Naive B cell (primary cell): ENCODE measurements around the gene HSFX2. TPM values are rescaled to one million over a fixed set of nuclear protein-coding genes. Genes with fewer than 3 reads are reported as not detected.
"Not testable (repeated sequence)": the region's sequence is repeated elsewhere in the genome, so short reads cannot be mapped to it uniquely, and the experiment has no call there.

Experiments used
- ATAC-seq, 2 donors: fragments of 150-1000 bp; cut with Tn5 transposase; 2 replicates each; pipeline ENCODE4 v1.10.0; 2021; ENCODE audit warnings: low read depth in 2 of 2, mild to moderate bottlenecking in 2 of 2, moderate library complexity in 2 of 2
- DNase-seq: peaks from one replicate; pipeline ENCODE4 v3.0.0; 2022
- H3K27ac Mint-ChIP-seq, 6 donors: one replicate each; pipeline ENCODE4 v1.8.0; 2020 to 2022; ENCODE audit warnings: mild to moderate bottlenecking in 6 of 6, mixed read lengths in 6 of 6, moderate library complexity in 5 of 6, inconsistent platforms in 2 of 6
- H3K27me3 Mint-ChIP-seq, 3 donors: one replicate each; pipeline ENCODE4 v1.8.0; 2021 to 2022; ENCODE audit warnings: mixed read lengths in 3 of 3, mild to moderate bottlenecking in 1 of 3
- H3K36me3 Mint-ChIP-seq, 2 donors: one replicate each; pipeline ENCODE4 v1.8.0; 2020 to 2022; ENCODE audit warnings: mixed read lengths in 2 of 2, inconsistent platforms in 1 of 2, mild to moderate bottlenecking in 1 of 2
- H3K4me1 Mint-ChIP-seq, 3 donors: one replicate each; pipeline ENCODE4 v1.8.0; 2020 to 2022; ENCODE audit warnings: mixed read lengths in 3 of 3, inconsistent platforms in 1 of 3, mild to moderate bottlenecking in 1 of 3, moderate library complexity in 1 of 3
- H3K4me3 Mint-ChIP-seq, 8 donors: one replicate each; pipeline ENCODE4 v1.8.0; 2020 to 2022; ENCODE audit warnings: mild to moderate bottlenecking in 8 of 8, mixed read lengths in 8 of 8, moderate library complexity in 8 of 8, inconsistent platforms in 2 of 8
- H3K9me3 Mint-ChIP-seq, 7 donors: one replicate each; pipeline ENCODE4 v1.8.0; 2020 to 2022; ENCODE audit warnings: mixed read lengths in 7 of 7, mild to moderate bottlenecking in 5 of 7, inconsistent platforms in 2 of 7, moderate library complexity in 1 of 7
- polyA plus RNA-seq, 6 donors: library from polyadenylated mRNA; unstranded; fragments of 300-500 nt; fragmentation: Illumina TruSeq; gene quantifications; one replicate each; pipeline ENCODE4 v1.2.3, GENCODE V29; 2021; ENCODE audit warnings: low read depth in 6 of 6

Gene HSFX2
- polyA plus RNA-seq, 6 donors from 2014 or later = 0.18 to 0.72 (median 0.30) TPM; not detected in 3

DNA sequence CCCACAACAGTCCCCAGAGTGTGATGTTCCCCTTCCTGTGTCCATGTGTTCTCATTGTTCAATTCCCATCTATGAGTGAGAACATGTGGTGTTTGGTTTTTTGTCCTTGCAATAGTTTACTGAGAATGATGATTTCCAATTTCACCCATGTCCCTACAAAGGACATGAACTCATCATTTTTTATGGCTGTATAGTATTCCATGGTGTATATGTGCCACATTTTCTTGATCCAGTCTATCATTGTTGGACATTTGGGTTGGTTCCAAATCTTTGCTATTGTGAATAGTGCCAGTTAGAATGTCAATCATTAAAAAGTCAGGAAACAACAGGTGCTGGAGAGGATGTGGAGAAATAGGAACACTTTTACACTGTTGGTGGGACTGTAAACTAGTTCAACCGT, 24.5 kb upstream of the HSFX2 start:
- H3K27me3 Mint-ChIP-seq, ATAC-seq, H3K4me1 Mint-ChIP-seq: not testable (repeated sequence)

DNA sequence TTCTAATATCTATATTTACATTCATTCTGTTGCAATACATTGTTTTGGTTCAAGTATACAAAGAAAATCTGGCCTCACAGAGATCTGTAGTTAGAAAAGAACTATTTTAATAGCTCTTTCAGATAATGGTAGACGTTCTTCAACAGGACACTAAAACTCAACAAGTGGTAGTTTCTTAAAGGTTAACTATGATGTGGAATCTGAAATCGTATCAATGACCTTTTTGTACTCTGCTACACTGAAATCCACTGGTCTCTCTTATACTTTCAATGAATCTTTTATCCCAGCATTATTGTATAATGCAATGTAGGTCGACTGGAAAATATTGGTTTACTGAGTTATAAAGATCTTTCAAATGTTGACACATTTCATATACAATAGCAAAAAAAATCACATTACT, 23.8 kb upstream of the HSFX2 start:
- H3K4me1 Mint-ChIP-seq = peaks cover 3 to 6% (median 6%) of the 10 kb centered on the region in 3 donors
- no peak for ATAC-seq
- no peaks in the 10 kb centered on the region for H3K27me3 Mint-ChIP-seq
- H3K27ac Mint-ChIP-seq = no peak overlapping the region
- no peaks in the 10 kb centered on the region for H3K36me3 Mint-ChIP-seq
- no peak for DNase-seq
- peaks cover 0 to 4% (median 0%) of the 10 kb centered on the region in 7 donors for H3K9me3 Mint-ChIP-seq
- H3K4me3 Mint-ChIP-seq = no peak overlapping the region

More for the DNA sequence above, 24.5 kb upstream of the HSFX2 start:
- not testable (repeated sequence) for H3K27ac Mint-ChIP-seq, H3K4me3 Mint-ChIP-seq, H3K9me3 Mint-ChIP-seq, DNase-seq, H3K36me3 Mint-ChIP-seq

DNA sequence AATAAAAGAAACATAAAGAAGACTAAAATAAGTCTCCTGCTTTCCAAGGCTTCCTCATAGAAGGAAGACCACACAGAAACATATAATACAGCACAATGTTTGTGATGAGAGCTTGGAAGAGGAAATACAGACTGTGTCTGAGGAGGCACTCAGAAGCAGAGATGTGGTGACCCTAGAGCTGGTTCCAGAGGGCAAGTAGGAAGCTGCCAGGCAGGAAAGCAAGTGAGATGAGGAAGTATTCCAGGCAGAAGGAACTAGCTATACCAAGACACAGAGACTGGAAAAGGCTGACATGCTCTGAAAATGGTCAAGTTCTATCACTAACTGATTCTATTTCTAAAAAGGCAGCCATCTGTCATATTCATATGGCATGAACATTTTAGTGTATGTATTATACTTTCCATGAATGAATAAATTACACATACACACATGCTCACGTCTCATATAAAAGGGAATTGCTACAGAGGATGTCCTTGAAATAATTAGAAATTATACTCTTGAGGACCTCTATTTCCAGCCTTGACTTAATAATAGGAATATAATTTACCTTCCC, 16.6 kb upstream of the HSFX2 start:
- peaks cover 0 to 4% (median 0%) of the 10 kb centered on the region in 7 donors for H3K9me3 Mint-ChIP-seq
- H3K27me3 Mint-ChIP-seq = no peaks in the 10 kb centered on the region
- ATAC-seq = no peak
- H3K36me3 Mint-ChIP-seq = peaks cover 0 to 7% of the 10 kb centered on the region in 2 donors
- no peak for DNase-seq
- H3K4me1 Mint-ChIP-seq = peaks cover 3 to 16% (median 6%) of the 10 kb centered on the region in 3 donors
- no peak overlapping the region for H3K27ac Mint-ChIP-seq
- no peak overlapping the region for H3K4me3 Mint-ChIP-seq

DNA sequence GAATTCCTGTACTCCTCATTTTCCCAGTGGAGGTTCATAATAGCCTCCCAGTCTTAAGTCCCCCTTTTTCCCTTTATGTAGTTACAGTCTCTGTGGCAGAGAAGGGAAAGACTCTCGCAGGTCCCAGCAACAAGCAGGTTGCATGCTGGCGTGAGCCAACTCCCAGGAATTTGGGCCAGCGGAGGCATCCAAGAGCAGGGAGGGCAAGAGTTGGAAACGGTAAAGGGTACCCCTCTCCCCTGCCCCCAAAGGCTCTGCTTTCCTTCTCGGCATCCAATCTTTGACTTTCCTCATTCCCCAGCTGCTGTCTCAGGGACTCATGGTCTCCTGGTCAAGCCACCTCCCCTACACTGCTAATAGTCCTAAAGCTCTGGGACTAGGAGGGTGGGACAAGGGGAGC, 15.4 kb upstream of the HSFX2 start:
- no peaks in the 10 kb centered on the region for H3K9me3 Mint-ChIP-seq
- H3K27ac Mint-ChIP-seq = no peak overlapping the region
- ATAC-seq (no peak), DNase-seq (no peak)
- peaks cover 0 to 13% of the 10 kb centered on the region in 2 donors for H3K36me3 Mint-ChIP-seq
- H3K4me1 Mint-ChIP-seq = peaks cover 0 to 16% (median 3%) of the 10 kb centered on the region in 3 donors
- no peak overlapping the region for H3K4me3 Mint-ChIP-seq
- H3K27me3 Mint-ChIP-seq = no peaks in the 10 kb centered on the region

DNA sequence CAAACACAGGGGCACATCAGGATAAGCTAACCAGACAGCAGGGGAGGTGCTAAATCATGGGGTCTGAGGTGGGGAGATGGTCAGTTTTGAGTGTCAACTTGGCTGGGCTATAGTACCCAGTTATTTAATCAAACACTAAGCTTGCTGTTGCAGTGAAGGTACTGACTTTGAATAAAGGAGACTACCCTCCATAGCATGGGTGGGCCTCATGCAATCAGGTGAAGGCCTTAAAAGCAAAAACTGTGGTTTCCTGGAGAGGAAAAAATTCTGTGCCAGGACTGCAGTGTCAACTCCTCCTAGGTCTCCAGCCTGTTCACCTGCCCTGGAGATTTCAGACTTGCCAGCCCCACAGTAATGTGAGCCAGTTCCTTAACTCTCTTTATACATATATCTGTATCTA, 12.6 kb upstream of the HSFX2 start:
- peaks cover 0 to 18% of the 10 kb centered on the region in 2 donors for H3K36me3 Mint-ChIP-seq
- peaks cover 0 to 6% (median 3%) of the 10 kb centered on the region in 3 donors for H3K4me1 Mint-ChIP-seq
- DNase-seq (no peak), ATAC-seq (no peak)
- no peaks in the 10 kb centered on the region for H3K9me3 Mint-ChIP-seq
- no peaks in the 10 kb centered on the region for H3K27me3 Mint-ChIP-seq
- no peak overlapping the region for H3K4me3 Mint-ChIP-seq
- H3K27ac Mint-ChIP-seq = no peak overlapping the region

DNA sequence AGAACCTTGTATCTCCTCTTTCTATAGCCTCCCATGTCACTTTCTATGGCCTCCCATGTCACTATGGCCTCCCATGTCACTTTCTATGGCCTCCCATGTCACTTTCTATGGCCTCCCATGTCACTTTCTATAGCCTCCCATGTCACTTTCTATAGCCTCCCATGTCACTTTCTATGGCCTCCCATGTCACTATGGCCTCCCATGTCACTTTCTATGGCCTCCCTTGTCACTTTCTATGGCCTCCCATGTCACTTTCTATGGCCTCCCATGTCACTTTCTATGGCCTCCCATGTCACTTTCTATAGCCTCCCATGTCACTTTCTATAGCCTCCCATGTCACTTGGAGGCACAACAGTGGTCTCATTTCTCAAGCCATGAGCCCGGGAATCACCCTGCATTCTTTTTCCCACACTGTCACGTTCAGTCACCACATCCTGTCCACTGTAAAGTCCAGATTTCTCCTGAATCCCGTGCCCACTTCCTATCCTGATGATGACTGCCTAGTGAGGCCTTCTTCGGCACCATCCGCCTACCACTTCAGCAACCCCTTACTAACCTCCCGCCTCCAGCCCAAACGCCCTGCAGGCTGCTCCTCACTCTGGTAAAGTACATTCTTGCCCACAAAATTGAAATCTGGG, 10.3 kb upstream of the HSFX2 start:
- H3K4me3 Mint-ChIP-seq, DNase-seq, H3K9me3 Mint-ChIP-seq, H3K4me1 Mint-ChIP-seq, ATAC-seq, H3K27me3 Mint-ChIP-seq: not testable (repeated sequence)
- Mint-ChIP-seq H3K36me3 (peaks cover 0 to 18% of the 10 kb centered on the region in 2 donors), H3K27ac (peak overlapping the region in 2 of 6 donors; percentile 14 to 65)

DNA sequence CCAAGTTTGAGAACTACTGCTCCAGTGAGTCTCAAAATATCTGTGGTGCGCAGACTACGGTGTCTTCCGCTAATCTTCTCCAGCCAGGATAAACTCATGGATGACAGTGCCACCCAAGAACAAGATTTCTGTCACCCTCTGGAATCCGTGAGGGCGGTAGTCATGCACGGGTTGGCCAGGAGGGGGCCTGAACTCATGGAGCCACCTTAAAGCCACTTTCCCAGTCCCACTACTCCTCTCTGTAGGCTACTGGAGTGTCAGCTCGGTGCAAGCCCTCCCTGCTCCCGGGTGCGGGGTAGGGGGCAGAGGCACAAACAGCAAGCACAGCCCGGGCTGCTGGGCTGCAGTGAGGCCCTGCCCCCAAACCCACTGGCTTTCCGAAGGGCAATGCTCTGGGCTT, 3.5 kb upstream of the HSFX2 start:
- H3K4me3 Mint-ChIP-seq, H3K27me3 Mint-ChIP-seq, H3K4me1 Mint-ChIP-seq, H3K36me3 Mint-ChIP-seq, H3K9me3 Mint-ChIP-seq, DNase-seq, ATAC-seq, H3K27ac Mint-ChIP-seq: not testable (repeated sequence)

DNA sequence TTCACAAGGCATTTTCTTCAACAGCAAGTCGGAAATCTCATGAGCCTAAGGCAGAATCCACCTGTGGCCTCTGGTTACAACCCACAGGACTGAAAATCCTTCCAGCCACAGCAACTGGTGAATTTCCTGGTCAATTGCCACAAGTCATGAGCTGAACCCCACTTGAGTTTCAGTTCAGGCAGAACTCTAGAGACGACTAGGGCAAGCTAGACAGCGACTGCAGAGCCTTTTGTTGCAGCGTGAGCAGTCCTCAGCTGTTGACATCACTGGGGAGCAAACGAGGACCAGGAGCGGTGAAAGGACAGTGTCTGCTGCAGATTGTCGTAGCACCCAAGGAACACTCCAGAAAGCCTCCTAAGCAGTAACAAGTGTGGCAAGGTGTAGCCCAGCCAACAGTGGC, 829 bp upstream of the HSFX2 start:
- not testable (repeated sequence) for H3K27ac Mint-ChIP-seq, H3K9me3 Mint-ChIP-seq, ATAC-seq

DNA sequence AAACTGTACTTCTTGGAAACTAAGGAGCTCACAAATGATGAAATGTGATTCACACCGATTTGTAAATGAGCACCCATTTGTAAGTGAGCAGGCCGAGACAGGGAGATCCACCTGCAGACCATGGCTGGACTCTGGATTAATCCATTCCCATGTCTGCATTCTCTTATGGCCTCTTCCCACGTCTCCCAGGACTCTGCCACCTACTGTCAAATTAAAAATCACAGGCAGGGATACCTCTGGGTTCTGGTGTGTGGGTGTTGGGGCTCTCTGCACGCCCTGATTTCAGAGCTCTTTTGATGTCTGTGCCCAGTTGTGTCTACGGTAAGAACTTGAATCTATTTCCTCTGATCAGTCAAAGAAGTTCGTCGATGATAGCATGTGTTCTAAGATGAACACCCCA, 4.1 kb downstream of the HSFX2 start:
- H3K4me1 Mint-ChIP-seq, DNase-seq, H3K27me3 Mint-ChIP-seq, H3K4me3 Mint-ChIP-seq, H3K27ac Mint-ChIP-seq, H3K36me3 Mint-ChIP-seq, H3K9me3 Mint-ChIP-seq, ATAC-seq: not testable (repeated sequence)

More for the DNA sequence above, 829 bp upstream of the HSFX2 start:
- H3K36me3 Mint-ChIP-seq, DNase-seq, H3K4me1 Mint-ChIP-seq, H3K4me3 Mint-ChIP-seq, H3K27me3 Mint-ChIP-seq: not testable (repeated sequence)

DNA sequence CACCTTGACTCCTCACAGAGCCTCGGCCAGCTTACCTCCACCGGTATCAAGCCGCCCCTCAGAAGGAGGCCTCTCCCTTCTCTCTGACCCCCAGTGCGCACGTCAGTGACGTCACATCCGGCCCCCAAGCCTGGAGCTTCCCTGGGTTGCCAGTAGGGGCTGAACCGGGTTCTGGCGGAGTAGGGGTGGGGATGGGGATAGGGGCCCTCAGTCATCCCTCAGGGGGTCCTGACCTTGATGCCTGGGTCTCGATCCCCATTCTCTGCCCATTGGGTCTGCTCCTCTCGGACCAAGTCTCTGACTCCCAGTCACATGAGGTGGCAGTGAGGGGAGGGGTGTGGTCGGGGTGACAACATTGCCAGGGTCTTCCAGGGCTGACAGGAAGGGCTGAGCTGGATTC, 7.8 kb downstream of the HSFX2 start, which contains the start of gene MAGEA9B:
Gene MAGEA9B, minus strand, starts transcription at position 101 of the 400 bp plus-strand sequence. CDS start 4,280 bp downstream, outside the sequence.
- DNase-seq, H3K27ac Mint-ChIP-seq, H3K4me1 Mint-ChIP-seq, ATAC-seq, H3K36me3 Mint-ChIP-seq, H3K4me3 Mint-ChIP-seq, H3K9me3 Mint-ChIP-seq, H3K27me3 Mint-ChIP-seq: not testable (repeated sequence)

DNA sequence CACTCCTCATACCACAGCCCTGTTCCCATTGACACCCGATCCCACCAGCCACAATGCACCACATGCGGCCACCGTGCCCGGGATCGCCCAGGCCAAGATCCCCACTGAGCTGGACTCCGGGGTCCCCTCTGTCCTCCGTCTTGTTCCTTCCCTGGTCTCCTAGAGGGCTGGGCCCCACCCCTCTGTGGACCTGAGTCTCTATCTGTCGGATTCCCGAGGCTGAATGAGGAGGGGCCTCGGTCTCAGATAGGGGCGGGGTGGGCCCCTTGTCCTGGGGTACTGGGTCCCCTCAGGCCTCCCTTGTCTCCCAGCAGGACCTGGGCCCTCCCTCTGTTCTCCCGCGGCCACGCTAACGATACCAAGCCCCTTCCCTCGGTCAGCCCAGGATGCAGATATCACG, 9.5 kb downstream of the HSFX2 start:
- H3K27ac Mint-ChIP-seq, DNase-seq, H3K36me3 Mint-ChIP-seq, H3K27me3 Mint-ChIP-seq, H3K4me3 Mint-ChIP-seq, ATAC-seq, H3K9me3 Mint-ChIP-seq, H3K4me1 Mint-ChIP-seq: not testable (repeated sequence)

DNA sequence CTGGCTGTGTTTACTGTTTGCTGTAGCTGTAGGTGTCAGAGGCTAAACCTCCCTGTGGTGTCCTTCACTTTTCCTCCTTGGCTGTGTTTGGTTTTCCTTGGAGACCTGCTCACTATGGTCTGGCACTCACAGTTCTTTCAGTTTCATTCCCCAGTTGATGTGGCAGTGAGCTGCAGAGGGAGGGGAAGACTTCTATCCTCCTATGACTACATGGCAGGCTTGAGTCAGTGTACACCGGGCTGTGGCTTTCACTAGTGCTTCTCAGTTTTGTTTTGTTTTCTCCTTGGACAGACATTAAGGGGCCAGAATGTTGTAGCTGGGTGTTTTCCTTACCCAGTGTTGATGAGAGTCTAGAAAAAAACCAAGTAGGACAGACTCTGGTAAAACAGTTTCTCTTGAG, 21.7 kb downstream of the HSFX2 start:
- not testable (repeated sequence) for H3K27ac Mint-ChIP-seq, H3K4me3 Mint-ChIP-seq, H3K9me3 Mint-ChIP-seq, DNase-seq, ATAC-seq, H3K4me1 Mint-ChIP-seq, H3K27me3 Mint-ChIP-seq, H3K36me3 Mint-ChIP-seq

DNA sequence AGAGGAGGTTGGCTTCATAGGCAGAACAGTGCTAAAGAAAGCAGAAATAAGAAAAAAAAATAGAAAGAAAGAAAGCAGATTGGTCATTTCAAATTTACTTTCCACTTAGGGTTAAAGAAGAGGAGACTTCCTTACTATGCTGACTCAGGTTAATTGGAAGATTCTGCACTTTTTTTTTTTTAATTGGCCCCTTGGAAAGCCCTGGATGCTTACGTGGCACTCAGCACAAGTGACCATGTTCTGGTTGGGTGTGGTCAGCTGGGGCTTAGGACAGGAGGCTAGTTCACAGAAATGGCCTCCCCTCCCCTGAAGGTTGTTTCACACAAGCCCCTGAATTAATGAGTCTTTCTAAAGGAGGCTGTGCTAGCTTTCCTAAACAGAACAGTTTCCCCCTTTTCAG, 22.4 kb downstream of the HSFX2 start:
- ATAC-seq = no peak
- no peak overlapping the region for H3K27ac Mint-ChIP-seq
- no peak for DNase-seq
- peaks cover 0 to 4% (median 0%) of the 10 kb centered on the region in 3 donors for H3K27me3 Mint-ChIP-seq
- H3K9me3 Mint-ChIP-seq = no peaks in the 10 kb centered on the region
- H3K4me1 Mint-ChIP-seq = no peaks in the 10 kb centered on the region
- no peaks in the 10 kb centered on the region for H3K36me3 Mint-ChIP-seq
- no peak overlapping the region for H3K4me3 Mint-ChIP-seq

DNA sequence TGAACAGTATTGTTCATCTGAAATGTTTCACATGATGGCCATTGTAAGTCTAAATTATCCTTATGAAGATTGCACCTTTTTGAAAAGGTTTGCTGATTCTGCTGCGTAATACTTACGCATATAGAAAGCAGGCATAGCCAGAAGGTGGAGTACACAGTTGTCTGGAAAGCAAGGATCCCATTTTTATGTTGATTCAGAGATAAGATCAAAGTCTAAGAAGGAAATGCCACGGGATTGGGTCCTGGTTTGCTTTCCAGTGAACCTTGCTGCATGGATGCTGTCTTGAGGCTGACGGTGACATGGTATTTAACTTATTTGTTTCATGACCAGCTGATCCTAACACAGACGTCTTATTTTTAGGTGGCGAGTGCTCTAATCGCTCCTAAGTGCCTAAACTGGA, 23.3 kb downstream of the HSFX2 start:
- peak overlapping the region in 1 of 8 donors; percentile 35 for H3K4me3 Mint-ChIP-seq
- no peaks in the 10 kb centered on the region for H3K36me3 Mint-ChIP-seq
- DNase-seq = no peak
- H3K9me3 Mint-ChIP-seq = no peaks in the 10 kb centered on the region
- H3K27me3 Mint-ChIP-seq = peaks cover 0 to 4% (median 0%) of the 10 kb centered on the region in 3 donors
- ATAC-seq = no peak
- H3K4me1 Mint-ChIP-seq = no peaks in the 10 kb centered on the region
- no peak overlapping the region for H3K27ac Mint-ChIP-seq
